Astrocyte of the spinal cord (primary cell): Measurements from ENCODE around the gene MED4.

Experiments used
- DNase-seq: peaks from one replicate; pipeline ENCODE4 v3.0.0; 2011; ENCODE audit warnings: low read depth, low spot score
- H3K4me3 ChIP-seq: 2 replicates; pipeline ENCODE4 v1.5.1; 2011; ENCODE audit warnings: low read depth, mild to moderate bottlenecking, low read length, moderate library complexity
- CTCF ChIP-seq: IDR thresholded peaks from 2 replicates; pipeline ENCODE4 v1.5.1; 2012; ENCODE audit warnings: low read depth, mild to moderate bottlenecking, low read length, inconsistent platforms
- in situ Hi-C: cut with HindIII; loops from 2 replicates; pipeline ENCODE4 v1.10.0; 2017; ENCODE audit warnings: low sequenced_read_pairs

MED4 gene

DNA sequence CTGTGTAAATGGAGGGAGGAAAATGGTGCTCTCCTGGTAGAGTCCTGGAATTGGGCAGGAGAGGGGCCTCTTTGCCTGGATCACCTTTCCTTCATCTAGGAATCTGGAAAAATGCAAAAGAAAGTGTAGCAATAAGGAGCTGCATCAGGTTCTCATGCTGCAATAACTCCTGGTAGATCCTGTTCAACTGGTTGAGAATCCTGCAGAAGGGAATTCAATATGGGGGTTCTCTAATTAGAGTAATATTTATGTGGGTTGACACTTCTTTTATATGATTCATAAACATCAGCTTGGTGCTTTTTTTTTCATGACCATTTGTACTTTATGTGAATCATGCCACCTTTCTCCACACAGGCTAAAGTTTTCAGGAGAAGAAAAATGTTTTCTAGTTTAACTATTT lies 66.8 kb downstream of the MED4 start:
- no peak for DNase-seq
- in situ Hi-C loops, result no loop called here
- no peak for TF ChIP-seq CTCF
- no peak overlapping the region for H3K4me3 ChIP-seq
